AG09309 (cell line): Measurements from ENCODE around the gene FBF1.
A peak's percentile ranks its signal among the peaks of the same experiment; 100 is the strongest.

Source experiments
- DNase-seq: peaks from one replicate; pipeline ENCODE4 v3.0.0-alpha.2; 2010; ENCODE audit warnings: low read depth
- H3K4me3 ChIP-seq: 2 replicates; pipeline ENCODE4 v1.5.1; 2011; ENCODE audit warnings: mild to moderate bottlenecking, low read depth, low read length, moderate library complexity; ENCODE audit not compliant: control insufficient read depth
- CTCF ChIP-seq: IDR thresholded peaks from 2 replicates; pipeline ENCODE4 v1.5.1; 2011; ENCODE audit warnings: mild to moderate bottlenecking, low read depth, low read length, inconsistent platforms; ENCODE audit not compliant: insufficient read depth, control insufficient read depth; ENCODE audit errors: missing control alignments

The FBF1 gene

GRCh38 chr17:75943491-75943890, 2.6 kb upstream of the FBF1 start:
- no peak for DNase-seq
- TF ChIP-seq CTCF, result no peak
- no peak overlapping the region for H3K4me3 ChIP-seq

- no peak for DNase-seq
- TF ChIP-seq CTCF, result no peak
Measured at GRCh38 chr17:75942473-75942872, 1.6 kb upstream of the FBF1 start.

DNA sequence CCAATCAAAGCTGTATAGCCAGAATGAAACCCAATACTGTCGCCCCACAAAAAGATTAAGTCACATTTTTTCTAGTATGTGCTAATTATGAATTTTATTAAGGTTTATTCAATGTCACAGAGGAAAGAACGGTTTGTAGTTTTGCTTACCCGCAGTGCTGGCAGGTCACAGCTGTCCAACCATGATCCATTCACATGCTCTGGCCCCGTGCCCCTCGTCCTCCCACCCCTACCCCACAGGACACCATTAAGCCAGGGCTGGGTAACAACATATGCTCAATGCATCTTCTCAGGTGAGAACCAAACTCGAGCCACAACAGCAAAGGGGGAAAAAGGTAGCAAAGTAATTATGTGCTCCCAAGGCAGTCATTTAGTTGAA, 589 bp upstream of the FBF1 start:
- H3K4me3 ChIP-seq, result peak overlapping the region; percentile 8
- TF ChIP-seq CTCF, result no peak
- no peak for DNase-seq

More at GRCh38 chr17:75942473-75942872, 1.6 kb upstream of the FBF1 start:
- H3K4me3 ChIP-seq, result no peak overlapping the region

GRCh38 chr17:75937652-75938051, 3.2 kb downstream of the FBF1 start:
- H3K4me3 ChIP-seq, result no peak overlapping the region
- no peak for TF ChIP-seq CTCF
- no peak for DNase-seq

GRCh38 chr17:75933808-75934207, 7.0 kb downstream of the FBF1 start:
- no peak for DNase-seq
- TF ChIP-seq CTCF, result no peak
- H3K4me3 ChIP-seq, result no peak overlapping the region

DNA sequence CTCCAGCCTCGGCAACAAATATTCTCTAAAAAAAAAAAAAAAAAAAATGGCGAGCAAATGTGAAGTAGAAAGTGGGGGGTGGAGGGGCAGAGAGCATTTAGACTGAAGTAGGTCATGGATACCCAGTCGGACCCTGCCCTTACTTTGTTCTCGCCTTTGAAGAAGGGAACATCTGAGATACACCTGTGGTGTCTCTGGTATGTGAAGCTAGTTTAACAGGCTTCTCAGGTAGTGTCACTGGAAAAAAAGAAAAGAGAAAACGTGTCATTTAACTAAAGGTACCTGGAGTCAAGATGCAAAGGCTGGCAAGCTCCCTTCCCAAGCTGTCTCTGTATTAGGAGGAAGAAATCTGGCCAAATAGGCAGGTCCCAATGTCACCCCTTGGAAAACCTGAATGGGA, 8.0 kb downstream of the FBF1 start:
- no peak overlapping the region for H3K4me3 ChIP-seq
- no peak for TF ChIP-seq CTCF

DNA sequence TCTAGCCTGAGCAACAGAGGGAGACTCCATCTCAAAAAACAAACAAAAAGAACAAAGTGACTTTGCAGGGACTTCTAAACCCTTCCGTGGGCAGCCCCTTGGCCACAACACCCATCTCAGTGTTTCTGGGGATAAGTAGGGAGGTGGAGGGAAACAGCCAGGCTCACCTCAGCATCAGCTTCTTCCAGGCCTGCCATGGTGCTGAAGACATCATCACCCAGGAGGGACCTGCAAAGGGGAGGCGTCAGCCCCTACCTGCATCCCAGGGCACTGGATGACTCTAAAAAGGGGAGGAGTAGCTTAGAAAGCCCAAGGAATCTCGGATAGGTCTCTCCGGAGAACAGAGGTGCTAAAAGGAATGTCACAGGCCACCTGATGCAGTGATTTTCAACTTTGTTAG, 9.8 kb downstream of the FBF1 start:
- DNase-seq, result no peak
- H3K4me3 ChIP-seq, result no peak overlapping the region
- no peak for TF ChIP-seq CTCF

More for the DNA sequence above, 8.0 kb downstream of the FBF1 start:
- DNase-seq, result no peak
